HCT116 (cell line): ENCODE data around the gene HDAC7. TPM values are rescaled to one million over a fixed set of nuclear protein-coding genes. Genes with fewer than 3 reads are reported as not detected.

Source experiments
- ATAC-seq: fragments of 200-7000 bp; cut with Tn5 transposase; 2 replicates; pipeline ENCODE4 v1.9.1; 2020; ENCODE audit warnings: mild to moderate bottlenecking, moderate library complexity
- BruUV-seq: library from RNA; stranded (reverse); fragments of 400-500 nt; replicated peaks from 2 replicates; lab custom pipeline; 2021; lab: Mats Ljungman, UMichigan
- CTCF ChIA-PET: fragments of 300-600 bp; sonication (Branson Sonifier 250); formaldehyde crosslinking; loops from one replicate; lab custom pipeline; 2021; ENCODE audit warnings: antibody characterized with exemption; lab: Charles Lee
- POLR2A ChIA-PET: fragments of 300-600, 350-600 bp; sonication (Branson Sonifier 250); formaldehyde crosslinking; loops from one replicate; lab custom pipeline; 2021; ENCODE audit warnings: antibody characterized with exemption; lab: Charles Lee
- RAD21 ChIA-PET, 2 experiments: fragments of 300-600 bp; sonication (Branson Sonifier 250); formaldehyde crosslinking; loops; one replicate each; lab custom pipeline; 2023; ENCODE audit warnings: low total read pairs in 2 of 2; ENCODE audit not compliant: uncharacterized antibody in 2 of 2, unreplicated experiment in 2 of 2, low non-redundant PET in 1 of 2; lab: Charles Lee
- DNase-seq: peaks from one replicate; pipeline ENCODE4 v3.0.0-alpha.2; 2010; ENCODE audit warnings: low read depth, low spot score
- H2AFZ ChIP-seq: fragments of 200-600 bp; shearing (Covaris generic), sonication (generic); 2 replicates; pipeline ENCODE4 v1.6.1; 2017; ENCODE audit warnings: low read depth, mixed run types, mixed read lengths, antibody characterized with exemption, low read length; ENCODE audit not compliant: poor library complexity, severe bottlenecking
- H3K27ac ChIP-seq: 2 replicates; pipeline ENCODE4 v1.5.1; 2012; ENCODE audit warnings: low read depth, low read length
- H3K27me3 ChIP-seq: fragments of 200-600 bp; sonication (generic); 2 replicates; pipeline ENCODE4 v1.6.1; 2016; ENCODE audit warnings: mixed run types, low read length, mixed read lengths; ENCODE audit not compliant: insufficient read depth
- H3K36me3 ChIP-seq, 2 experiments: fragments of 200-500 bp in 1 of 2; fragments of 200-600 bp in 1 of 2; sonication (Bioruptor generic) in 1 of 2; sonication (generic) in 1 of 2; 2 replicates each; pipeline versions ENCODE4 v1.5.1 to v1.6.1; 2014 to 2016; ENCODE audit warnings: low read length in 2 of 2, inconsistent platforms in 1 of 2, mixed read lengths in 1 of 2, mixed run types in 1 of 2; ENCODE audit not compliant: insufficient read depth in 2 of 2, control insufficient read depth in 1 of 2
- H3K4me1 ChIP-seq, 2 experiments: fragments of 200-600 bp in 1 of 2; sonication (generic) in 1 of 2; 2 replicates each; pipeline versions ENCODE4 v1.5.1 to v1.6.1; 2012 to 2017; ENCODE audit warnings: low read length in 2 of 2, inconsistent platforms in 1 of 2, mild to moderate bottlenecking in 1 of 2, mixed read lengths in 1 of 2, mixed run types in 1 of 2, moderate library complexity in 1 of 2; ENCODE audit not compliant: insufficient read depth in 2 of 2, control insufficient read depth in 1 of 2
- H3K4me2 ChIP-seq: fragments of 200-600 bp; sonication (generic); 2 replicates; pipeline ENCODE4 v1.6.1; 2017; ENCODE audit warnings: mixed run types, low read length, mixed read lengths
- H3K4me3 ChIP-seq, 2 experiments: fragments of 200-600 bp in 1 of 2; sonication (generic) in 1 of 2; replicated peaks in 1 of 2; 2 replicates each; pipeline ENCODE4 v1.5.1; 2011 to 2016; ENCODE audit warnings: low read length in 2 of 2, control low read depth in 1 of 2, low read depth in 1 of 2, mild to moderate bottlenecking in 1 of 2, mixed read lengths in 1 of 2, mixed run types in 1 of 2
- H3K79me2 ChIP-seq: fragments of 200-600 bp; sonication (generic); 2 replicates; pipeline ENCODE4 v1.6.1; 2017; ENCODE audit warnings: mild to moderate bottlenecking, mixed run types, low read length, moderate library complexity, mixed read lengths; ENCODE audit not compliant: insufficient read depth
- H3K9ac ChIP-seq: fragments of 200-600 bp; sonication (generic); 2 replicates; pipeline ENCODE4 v1.6.1; 2016; ENCODE audit warnings: low read length, mixed read lengths
- H3K9me2 ChIP-seq: fragments of 200-600 bp; sonication (generic), shearing (Covaris generic); 2 replicates; pipeline ENCODE4 v1.6.1; 2017; ENCODE audit warnings: mixed run types, mild to moderate bottlenecking, moderate library complexity; ENCODE audit not compliant: insufficient read depth
- H3K9me3 ChIP-seq, 2 experiments: fragments of 200-500 bp in 1 of 2; fragments of 200-600 bp in 1 of 2; sonication (Bioruptor generic) in 1 of 2; sonication (generic) in 1 of 2; 2 replicates each; pipeline ENCODE4 v1.6.1; 2014 to 2017; ENCODE audit warnings: low read length in 2 of 2, mixed read lengths in 2 of 2, inconsistent platforms in 1 of 2, low read depth in 1 of 2, mild to moderate bottlenecking in 1 of 2, mixed run types in 1 of 2, moderate library complexity in 1 of 2; ENCODE audit not compliant: control insufficient read depth in 1 of 2, insufficient read depth in 1 of 2
- H4K20me1 ChIP-seq: fragments of 200-600 bp; sonication (generic), shearing (Covaris generic); 2 replicates; pipeline ENCODE4 v1.6.1; 2017; ENCODE audit warnings: mixed run types, mild to moderate bottlenecking, moderate library complexity; ENCODE audit not compliant: insufficient read depth
- ATF3 ChIP-seq: IDR thresholded peaks from 2 replicates; pipeline ENCODE4 v1.6.1; 2012
- CTCF ChIP-seq, 3 experiments: fragments of 200-600 bp in 1 of 3; sonication (generic) in 1 of 3; IDR thresholded peaks in 2 of 3; conservative IDR thresholded peaks in 1 of 3; 2 replicates each; pipeline ENCODE4 v1.5.1; 2012 to 2017; ENCODE audit warnings: low read depth in 2 of 3, low read length in 2 of 3, antibody characterized with exemption in 1 of 3, borderline replicate concordance in 1 of 3, control low read depth in 1 of 3, mild to moderate bottlenecking in 1 of 3, mixed read lengths in 1 of 3, mixed run types in 1 of 3, moderate library complexity in 1 of 3; ENCODE audit not compliant: insufficient read depth in 1 of 3
- REST ChIP-seq: IDR thresholded peaks from 2 replicates; pipeline ENCODE4 v1.6.1; 2012; ENCODE audit warnings: low read depth
- SIN3A ChIP-seq: IDR thresholded peaks from 2 replicates; pipeline ENCODE4 v1.6.1; 2012; ENCODE audit warnings: low read depth
- SRF ChIP-seq: IDR thresholded peaks from 2 replicates; pipeline ENCODE4 v1.6.1; 2012; ENCODE audit warnings: low read depth
- ZBTB33 ChIP-seq: IDR thresholded peaks from 2 replicates; pipeline ENCODE4 v1.6.1; 2011; ENCODE audit warnings: mild to moderate bottlenecking, low read length, moderate library complexity; ENCODE audit not compliant: insufficient replicate concordance; ENCODE audit errors: extremely low read depth
- intact Hi-C: fragments of 100-400 bp; cut with micrococcal nuclease; formaldehyde crosslinking; loops from 2 replicates; pipeline ENCODE4 v1.10.0; 2022
- total RNA-seq: library from RNA; stranded (reverse); gene quantifications from one replicate; pipeline ENCODE4 v1.2.1, GENCODE V29; 2021; ENCODE audit not compliant: unreplicated experiment

HDAC7 gene
- total RNA-seq, 1 experiment from 2014 or later: 38.1 TPM

GRCh38 chr12:47737936-47738594, 81.6 kb downstream of the HDAC7 start:
- H3K4me3 ChIP-seq: no peak overlapping the region
- intact Hi-C loops: no loop called here
- H4K20me1 ChIP-seq: no peaks in the 10 kb centered on the region
- H3K27ac ChIP-seq: no peak overlapping the region
- no peaks in the 10 kb centered on the region for H3K9me3 ChIP-seq
- DNase-seq: no peak
- ChIA-PET RAD21 (no interaction called here), CTCF (interaction anchor here (2.8 kb wide), 1 partner anchor 100 kb away, joined by 17 read pairs; no protein-coding TSS in a partner anchor), POLR2A (no interaction called here)
- ATAC-seq: no peak
- no peak overlapping the region for H3K4me2 ChIP-seq
- no peaks in the 10 kb centered on the region for H3K79me2 ChIP-seq
- no peak for TF ChIP-seq ATF3
- no peak for TF ChIP-seq ZBTB33
- TF ChIP-seq CTCF (IDR thresholded peaks at IDR 0.05 in 2 of 3, conservative IDR thresholded peaks at IDR 0.05 in 1 of 3; ENCODE audit: borderline replicate concordance in 1 of 3, insufficient read depth in 1 of 3, low read depth in 2 of 3, low read length in 2 of 3): no peak
- no peak for TF ChIP-seq REST
- TF ChIP-seq SRF: no peak
- no peak for TF ChIP-seq SIN3A
- no peaks in the 10 kb centered on the region for H3K9me2 ChIP-seq
- H2AFZ ChIP-seq: no peak overlapping the region
- H3K9ac ChIP-seq: no peak overlapping the region
- H3K4me1 ChIP-seq: peaks cover 26 to 37% of the 10 kb centered on the region in 2 experiments
- BruUV-seq: no TSS peak
- H3K27me3 ChIP-seq: no peaks in the 10 kb centered on the region
- no peaks in the 10 kb centered on the region for H3K36me3 ChIP-seq
